ENCODE data around the gene SYNE2. TPM values are rescaled to one million over a fixed set of nuclear protein-coding genes. Genes with fewer than 3 reads are reported as not detected.

The SYNE2 gene
- total RNA-seq, 4 donors from 2014 or later: 92.4 to 165 (median 98.3) TPM

GRCh38 chr14:64053694-64054669 is 201.2 kb downstream of the SYNE2 start:
- Histone ChIP-seq H3K9me3 (no peaks in the 10 kb centered on the region), H3K4me1 (no peaks in the 10 kb centered on the region), H3K36me3 (peaks cover 4 to 65% (median 12%) of the 10 kb centered on the region in 4 donors), H3K27me3 (no peaks in the 10 kb centered on the region), H3K4me3 (no peak overlapping the region), H3K27ac (replicated peaks in 1 of 4) (peak overlapping the region in 1 of 4 donors; percentile 3)
- intact Hi-C loops (cut with DNase I): no loop called here
- TF ChIP-seq POLR2AphosphoS5 (IDR thresholded peaks at IDR 0.05) (no peak), POLR2A (IDR thresholded peaks at IDR 0.05; ENCODE audit: low read depth) (no peak), EP300 (IDR thresholded peaks at IDR 0.05) (no peak), CTCF (IDR thresholded peaks at IDR 0.05) (no peak)
- no peak for DNase-seq (ENCODE audit: extremely low spot score)
- WGBS: 82% methylated on average over 10 of the region's 10 CpGs

- Histone ChIP-seq H3K27me3 (no peaks in the 10 kb centered on the region), H3K4me3 (no peak overlapping the region), H3K27ac (replicated peaks in 1 of 4) (no peak overlapping the region), H3K9me3 (no peaks in the 10 kb centered on the region), H3K36me3 (peaks cover 0 to 64% (median 15%) of the 10 kb centered on the region in 4 donors), H3K4me1 (peaks cover 0 to 7% (median 2%) of the 10 kb centered on the region in 4 donors)
- TF ChIP-seq POLR2A (IDR thresholded peaks at IDR 0.05; ENCODE audit: low read depth) (no peak), EP300 (IDR thresholded peaks at IDR 0.05) (no peak), CTCF (IDR thresholded peaks at IDR 0.05) (no peak), POLR2AphosphoS5 (IDR thresholded peaks at IDR 0.05) (no peak)
- 100% methylated on average over 1 of the region's 6 CpGs for whole genome bisulfite sequencing
- intact Hi-C loops (cut with DNase I): no loop called here
- DNase-seq (ENCODE audit: extremely low spot score): no peak
Observed at GRCh38 chr14:64059454-64060198, 206.8 kb downstream of the SYNE2 start.

GRCh38 chr14:64060199-64060545 is 207.4 kb downstream of the SYNE2 start:
- Histone ChIP-seq H3K4me3 (no peak overlapping the region), H3K27ac (replicated peaks in 1 of 4) (no peak overlapping the region), H3K27me3 (no peaks in the 10 kb centered on the region), H3K9me3 (no peaks in the 10 kb centered on the region), H3K36me3 (peaks cover 3 to 66% (median 18%) of the 10 kb centered on the region in 4 donors), H3K4me1 (peaks cover 0 to 7% (median 2%) of the 10 kb centered on the region in 4 donors)
- TF ChIP-seq POLR2A (IDR thresholded peaks at IDR 0.05; ENCODE audit: low read depth): no peak
- no peak for TF ChIP-seq EP300 (IDR thresholded peaks at IDR 0.05)
- no peak for TF ChIP-seq POLR2AphosphoS5 (IDR thresholded peaks at IDR 0.05)
- TF ChIP-seq CTCF (IDR thresholded peaks at IDR 0.05): no peak
- intact Hi-C loops (cut with DNase I): no loop called here
- WGBS: 80% methylated on average over 1 of the region's 1 CpG
- no peak for DNase-seq (ENCODE audit: extremely low spot score)

GRCh38 chr14:64060648-64061096 is 207.9 kb downstream of the SYNE2 start:
- Histone ChIP-seq H3K4me1 (peaks cover 0 to 7% (median 2%) of the 10 kb centered on the region in 4 donors), H3K4me3 (no peak overlapping the region), H3K27me3 (no peaks in the 10 kb centered on the region), H3K36me3 (peaks cover 5 to 64% (median 21%) of the 10 kb centered on the region in 4 donors), H3K9me3 (no peaks in the 10 kb centered on the region), H3K27ac (replicated peaks in 1 of 4) (no peak overlapping the region)
- intact Hi-C loops (cut with DNase I): no loop called here
- 86% methylated on average over 5 of the region's 5 CpGs for WGBS
- no peak for DNase-seq (ENCODE audit: extremely low spot score)
- TF ChIP-seq POLR2AphosphoS5 (IDR thresholded peaks at IDR 0.05) (no peak), EP300 (IDR thresholded peaks at IDR 0.05) (no peak), CTCF (IDR thresholded peaks at IDR 0.05) (peak in 1 of 3 experiments; percentile 36)

Measured in esophagus muscularis mucosa (tissue), 4 donors.